Stimulated activated CD8-positive, alpha-beta memory T cell treated with anti-CD3 and anti-CD28 coated beads, Interleukin-15, amount 100 ng/mL, for 48 hours (primary cell): ENCODE measurements around the gene FGF22.
A peak's percentile ranks its signal among the peaks of the same experiment; 100 is the strongest.
"Not testable (repeated sequence)": the region's sequence is repeated elsewhere in the genome, so short reads cannot be mapped to it uniquely, and the experiment has no call there.

Experiments
- DNase-seq, 2 donors: peaks; one replicate each; pipeline ENCODE4 v3.0.0-alpha.2; 2020; ENCODE audit warnings: low read depth in 2 of 2

Gene FGF22

DNA sequence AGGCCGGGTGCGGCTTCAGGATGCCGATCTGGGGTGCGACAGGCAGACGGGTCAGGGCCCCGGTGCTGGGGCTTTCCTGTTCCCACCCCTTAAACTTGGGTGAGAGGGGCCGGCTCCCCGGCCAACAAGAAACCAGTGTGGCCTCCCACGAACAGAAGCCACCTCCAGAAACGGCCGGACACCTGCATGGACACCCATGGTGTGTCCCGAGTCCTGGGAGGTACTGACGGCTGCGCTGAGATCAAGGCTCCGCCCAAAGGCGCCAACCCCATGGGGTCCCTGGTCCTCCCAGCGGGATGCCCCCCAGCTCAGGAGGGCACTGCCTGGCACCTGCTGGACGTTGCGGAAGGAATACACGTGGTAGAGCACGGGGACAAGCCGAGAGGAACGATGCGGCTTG lies 17.9 kb upstream of the FGF22 start:
- no peak for DNase-seq

DNA sequence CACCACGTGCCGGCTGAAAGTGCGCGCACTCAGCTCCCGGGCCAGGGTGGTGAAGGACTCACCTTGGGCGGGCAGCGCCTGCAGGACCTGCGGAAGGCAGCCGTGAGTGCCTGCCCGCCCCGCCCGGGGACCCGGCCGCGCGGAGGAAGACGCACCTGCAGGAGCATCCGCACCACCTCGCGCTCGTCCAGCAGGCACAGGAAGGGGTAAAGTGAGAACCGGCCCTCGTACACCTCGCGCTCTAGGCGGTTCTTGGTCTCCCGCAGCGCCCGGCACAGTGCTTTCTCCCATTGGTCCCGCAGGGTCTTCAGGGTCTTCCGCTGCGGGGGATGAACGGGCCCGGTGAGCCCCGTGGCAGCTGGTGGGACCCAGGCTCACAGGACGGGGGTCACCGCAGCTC lies 17.0 kb upstream of the FGF22 start:
- DNase-seq: no peak

DNA sequence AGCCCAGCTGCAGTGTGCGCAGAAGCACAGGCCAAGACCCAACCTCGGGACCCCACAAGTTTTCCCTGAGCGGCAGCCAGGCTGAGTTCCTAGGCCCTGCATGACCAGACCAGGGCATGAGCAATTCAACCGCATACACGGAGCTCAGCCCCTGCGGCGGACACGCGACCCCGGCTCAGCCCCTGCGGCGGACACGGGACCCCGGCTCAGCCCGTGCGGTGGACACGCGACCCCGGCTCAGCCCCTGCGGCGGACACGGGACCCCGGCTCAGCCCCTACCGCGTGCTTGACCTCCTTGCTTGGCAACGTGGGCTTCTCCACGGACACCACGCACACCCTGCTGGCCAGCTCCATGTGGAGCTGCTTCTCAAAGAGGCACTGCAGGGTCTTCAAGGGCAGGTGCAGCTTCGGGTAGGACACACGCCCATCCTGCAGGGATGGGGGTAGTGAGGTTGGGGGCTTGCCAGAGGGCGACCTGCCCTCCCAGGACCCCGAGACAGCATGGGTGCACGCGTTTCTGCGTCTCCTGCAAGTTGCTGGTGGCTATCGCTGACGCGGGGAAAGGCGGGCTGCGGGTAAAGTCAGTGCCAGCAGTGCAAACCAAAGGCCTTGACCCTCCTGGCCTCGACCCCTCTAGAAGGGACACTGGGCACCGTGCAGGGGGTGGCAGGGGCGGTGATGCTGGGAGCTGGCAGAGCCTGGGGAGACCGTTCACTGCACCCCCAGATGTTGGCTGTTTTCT lies 16.3 kb upstream of the FGF22 start:
- no peak for DNase-seq

DNA sequence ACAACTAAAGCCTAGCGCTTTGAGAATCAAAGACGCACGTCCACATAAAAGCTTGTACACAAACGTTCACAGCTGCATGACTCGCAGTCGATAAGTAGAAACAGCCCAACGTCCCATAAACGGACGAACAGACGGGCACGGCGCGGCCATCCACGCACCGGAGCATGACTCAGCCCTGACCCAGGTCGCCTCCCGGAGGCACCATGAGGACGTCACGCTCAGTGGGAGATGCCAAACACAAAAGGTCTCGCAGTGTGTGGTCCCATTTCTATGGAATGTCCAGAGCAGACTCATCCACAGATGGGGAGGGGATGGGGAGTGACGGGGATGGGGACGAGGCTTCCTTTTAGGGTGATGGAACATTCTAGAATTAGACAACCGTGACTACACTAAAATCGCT lies 15.7 kb upstream of the FGF22 start:
- DNase-seq: no peak

DNA sequence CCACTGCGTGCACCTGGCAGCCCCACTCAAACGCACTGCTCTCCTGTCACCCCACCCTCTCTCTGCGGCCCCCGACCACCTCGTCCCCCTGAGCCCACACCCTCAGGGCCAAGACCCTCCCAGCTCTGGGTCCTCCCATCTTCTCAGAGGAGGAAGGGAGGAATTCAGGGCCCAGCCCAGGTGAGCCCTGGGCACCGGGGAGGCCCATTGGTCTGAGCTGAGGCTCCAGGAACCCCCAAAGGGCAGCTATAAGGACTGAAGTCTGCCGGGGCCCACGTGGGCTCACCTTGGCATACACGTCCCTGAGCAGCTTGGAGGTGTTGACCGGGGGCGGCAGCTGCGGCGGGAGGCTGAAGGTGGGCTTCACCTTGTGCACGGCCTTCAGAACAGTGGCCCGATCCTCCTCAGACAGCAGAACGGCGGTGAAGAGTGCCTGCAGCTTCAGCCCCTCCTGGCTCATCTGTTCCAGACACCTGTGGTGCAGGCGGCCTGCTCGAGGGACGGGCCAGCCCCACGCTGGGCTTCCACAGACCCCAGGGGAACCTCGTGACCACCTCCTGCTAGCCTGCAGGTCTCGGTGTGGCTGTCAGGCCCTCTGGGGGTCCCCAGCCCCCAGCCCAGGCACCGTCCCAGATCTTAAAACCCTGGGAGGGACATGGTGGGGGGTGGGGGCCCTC lies 15.1 kb upstream of the FGF22 start:
- DNase-seq: no peak

DNA sequence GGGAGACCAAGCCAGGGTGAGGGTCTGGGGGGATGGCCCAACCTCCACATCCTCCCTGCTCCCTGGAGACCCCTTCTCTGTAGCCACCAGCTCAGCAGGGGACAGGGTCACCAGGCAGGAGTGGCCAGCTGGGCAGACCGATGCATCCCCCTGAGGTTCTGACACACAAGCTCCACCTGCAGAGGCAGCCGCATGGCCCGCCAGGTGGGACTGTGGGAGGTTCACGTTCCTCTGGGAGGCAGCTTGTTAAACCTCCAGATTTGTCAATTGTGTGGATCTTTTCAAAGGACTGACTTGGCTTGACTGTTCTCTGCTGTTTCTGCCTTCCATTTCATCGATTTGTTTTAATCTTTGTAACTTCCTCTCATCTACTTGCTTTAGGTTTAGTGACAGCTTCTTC lies 14.4 kb upstream of the FGF22 start:
- DNase-seq: no peak

DNA sequence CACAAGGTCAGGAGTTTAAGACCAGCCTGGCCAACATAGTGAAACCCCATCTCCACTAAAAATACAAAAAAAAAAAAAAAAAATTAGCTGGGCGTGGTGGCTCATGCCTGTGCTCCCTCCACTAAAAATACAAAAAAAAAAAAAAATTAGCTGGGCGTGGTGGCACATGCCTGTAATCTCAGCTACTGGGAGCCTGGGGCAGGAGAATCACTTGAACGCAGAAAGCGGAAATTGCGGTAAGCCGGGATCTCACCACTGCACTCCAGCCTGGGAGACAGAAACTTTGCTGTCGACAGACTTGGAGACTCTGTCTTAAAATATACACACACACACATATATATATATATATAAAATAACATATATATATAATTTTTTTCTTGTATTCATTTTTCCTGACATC lies 13.1 kb upstream of the FGF22 start:
- DNase-seq: not testable (repeated sequence)

DNA sequence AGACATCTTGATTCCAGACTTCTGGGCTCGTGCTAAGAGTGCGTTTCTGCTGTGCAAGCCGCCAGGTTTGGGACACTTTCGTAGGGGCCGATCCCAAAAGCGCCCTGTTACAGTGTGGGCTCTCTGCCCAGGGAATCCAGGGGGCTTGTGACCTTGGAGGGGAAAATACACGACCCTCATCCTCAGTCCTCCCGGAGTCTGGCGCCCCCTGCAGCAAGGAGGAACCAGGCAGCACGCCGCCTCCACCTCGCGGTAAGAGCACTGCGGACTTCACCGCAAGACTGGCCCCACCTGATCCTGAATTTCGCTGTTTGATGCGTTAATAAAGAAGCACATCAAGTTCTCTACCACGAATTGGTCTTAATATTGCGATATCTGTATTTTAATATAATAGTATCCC lies 11.5 kb upstream of the FGF22 start:
- DNase-seq: no peak

DNA sequence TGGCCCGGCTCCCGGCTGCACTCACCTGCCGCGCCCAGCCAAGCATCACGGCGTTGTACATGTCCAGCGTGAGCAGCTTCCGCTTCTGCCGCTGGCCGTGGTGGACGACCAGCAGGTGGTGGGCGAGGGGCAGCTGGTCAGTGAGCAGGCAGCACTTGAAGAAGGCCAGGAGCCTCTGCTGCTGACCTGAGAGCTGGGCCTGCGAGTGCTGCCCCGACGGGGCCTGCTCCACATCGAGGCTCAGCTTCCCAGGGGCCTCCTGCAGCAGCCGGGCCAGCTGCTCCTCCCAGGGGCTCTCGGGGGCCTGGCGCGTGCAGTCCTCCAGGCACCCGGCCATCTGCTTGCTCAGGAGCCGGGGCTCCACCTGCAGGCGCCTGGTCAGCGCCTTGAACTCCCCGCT lies 10.2 kb upstream of the FGF22 start:
- not testable (repeated sequence) for DNase-seq

DNA sequence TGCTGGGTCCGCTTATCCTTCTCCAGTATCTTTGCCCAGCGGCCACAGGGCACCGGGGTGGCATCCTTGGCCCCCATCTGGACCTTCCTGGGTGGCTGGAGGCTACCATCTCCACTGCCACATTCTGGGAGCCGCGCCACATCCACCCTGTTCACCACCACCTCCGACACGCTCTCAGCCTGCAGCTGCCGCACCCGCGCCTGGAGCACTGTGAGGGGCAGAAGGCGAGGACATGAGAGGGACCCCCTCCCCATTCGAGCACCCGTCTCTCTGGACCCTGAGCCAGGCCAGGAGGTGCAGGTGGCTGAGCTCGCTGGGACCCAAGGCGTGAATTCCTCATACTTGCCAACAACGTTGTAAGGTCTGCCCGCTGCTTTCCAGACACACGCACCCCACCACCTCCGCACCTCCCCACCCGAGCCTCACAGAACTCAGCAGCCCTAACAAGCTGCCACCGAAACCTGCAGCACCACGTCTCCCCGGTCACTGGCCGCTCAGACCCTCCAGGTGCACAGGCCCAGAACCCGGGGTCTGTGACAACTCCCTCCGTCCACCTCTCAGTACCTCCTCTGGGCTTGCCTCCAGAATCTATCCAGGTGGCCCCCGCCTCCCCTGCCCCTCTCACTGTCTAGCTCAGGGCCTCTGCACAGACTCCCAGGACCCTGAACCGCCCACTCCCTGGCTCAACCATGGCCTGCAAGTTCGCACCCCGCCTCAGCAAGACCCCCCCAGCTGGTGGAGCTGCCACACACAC lies 9.5 kb upstream of the FGF22 start:
- DNase-seq: no peak

DNA sequence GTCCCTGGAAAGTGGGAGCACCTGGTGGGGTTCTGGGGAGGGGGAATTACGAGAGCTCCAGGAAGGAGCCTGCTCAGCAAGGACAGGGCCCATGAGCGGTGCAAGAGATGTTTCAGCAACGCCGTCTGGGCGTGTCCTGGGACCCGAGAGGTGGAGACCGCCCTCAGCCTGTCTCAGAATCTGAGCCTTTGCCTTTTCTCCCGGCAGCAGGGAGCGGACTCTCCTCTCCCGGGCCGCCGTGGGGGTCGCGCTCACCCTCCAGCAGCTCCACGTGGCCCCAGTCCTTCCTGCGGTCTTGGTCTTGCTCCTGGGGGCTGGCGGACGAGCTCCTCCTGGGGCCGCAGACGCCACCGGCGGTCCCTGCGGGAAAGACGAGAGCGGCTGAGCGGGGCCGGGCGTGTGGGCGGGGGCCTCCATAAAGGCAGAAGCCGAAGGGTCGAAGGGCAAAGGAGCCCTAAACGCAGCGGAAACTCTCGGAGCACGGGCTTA lies 7.1 kb upstream of the FGF22 start:
- DNase-seq: peak; percentile 37 to 38

DNA sequence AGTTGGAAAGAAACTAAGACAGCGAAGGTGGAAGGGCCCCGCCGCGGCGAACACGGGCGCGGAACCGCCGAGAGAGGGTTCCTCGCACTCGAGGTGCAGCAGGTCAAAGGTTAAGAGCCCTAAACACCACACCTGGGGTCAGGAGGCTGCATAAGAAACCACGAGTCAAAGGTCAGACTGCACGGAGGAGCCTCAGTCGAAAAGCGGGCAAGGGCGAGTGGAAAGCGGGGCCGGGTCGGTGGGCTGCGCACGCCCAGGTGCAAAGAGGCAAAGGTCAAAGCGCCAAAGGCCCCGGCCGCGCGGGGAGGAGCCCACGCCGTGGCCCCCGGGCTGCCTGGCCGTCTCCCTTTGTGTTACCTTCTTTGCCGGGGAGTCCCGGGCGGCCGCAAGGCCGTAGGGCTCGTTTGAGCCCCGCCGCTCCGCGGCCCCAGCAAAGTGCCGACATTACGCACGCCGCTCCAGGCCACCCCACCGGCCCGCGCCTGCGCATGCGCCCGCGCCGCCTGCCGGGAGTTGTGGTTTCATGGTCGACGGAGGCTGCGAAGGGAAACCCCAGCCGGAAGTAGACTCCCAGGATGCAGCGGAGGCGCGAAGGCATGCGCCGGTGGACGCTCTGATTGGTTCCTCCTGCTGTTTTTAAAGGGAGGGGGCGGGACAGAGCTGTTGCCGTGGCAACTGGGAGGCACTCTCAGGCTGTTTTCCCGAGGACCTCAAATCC lies 6.5 kb upstream of the FGF22 start, which contains the start of gene POLRMT:
Gene POLRMT (minus strand): TSS at position 470 of the 718 bp plus-strand sequence. CDS start 25 bp downstream, at position 445.
- DNase-seq: peak; percentile 95

DNA sequence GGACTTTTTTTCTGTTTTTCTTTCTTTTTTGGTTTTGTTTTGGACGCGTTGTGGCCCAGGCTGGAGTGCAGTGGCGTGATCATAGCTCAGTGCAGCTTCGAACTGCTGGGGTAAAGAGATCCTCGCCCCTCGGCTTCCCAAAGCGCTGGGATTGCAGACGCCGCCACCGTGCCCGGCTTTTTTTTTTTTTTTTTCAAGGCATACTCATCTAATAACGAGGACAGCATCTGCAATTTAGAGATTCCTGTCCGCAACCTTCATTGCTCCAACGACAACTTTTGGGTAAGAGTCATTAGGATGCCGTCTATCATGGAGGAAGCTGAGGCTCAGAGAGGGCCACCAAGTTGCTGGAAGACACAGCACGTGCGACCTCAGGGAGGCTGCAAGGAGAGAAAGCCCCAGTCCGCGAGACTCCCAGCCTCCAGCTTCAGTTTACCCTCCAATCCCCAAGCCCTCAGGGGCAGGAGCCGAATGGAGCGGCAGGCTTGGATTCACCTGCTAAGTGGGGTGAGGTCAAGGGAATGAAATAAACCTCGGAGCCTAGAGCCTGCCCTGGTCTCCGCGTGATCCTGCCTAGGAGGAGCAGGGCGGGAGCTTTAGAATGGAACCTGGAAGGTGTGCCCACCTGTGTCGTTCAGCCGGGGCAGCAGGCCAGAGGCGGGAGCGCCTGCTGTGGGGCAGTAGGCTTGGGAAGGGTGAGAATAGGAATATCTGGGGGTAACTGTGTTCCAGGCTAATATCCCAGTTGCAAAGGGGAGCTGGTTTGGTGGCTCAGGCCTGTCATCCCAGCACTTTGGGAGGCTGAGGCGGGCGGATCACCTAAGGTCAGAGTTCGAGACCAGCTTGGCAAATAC lies 5.7 kb upstream of the FGF22 start:
- no peak for DNase-seq

DNA sequence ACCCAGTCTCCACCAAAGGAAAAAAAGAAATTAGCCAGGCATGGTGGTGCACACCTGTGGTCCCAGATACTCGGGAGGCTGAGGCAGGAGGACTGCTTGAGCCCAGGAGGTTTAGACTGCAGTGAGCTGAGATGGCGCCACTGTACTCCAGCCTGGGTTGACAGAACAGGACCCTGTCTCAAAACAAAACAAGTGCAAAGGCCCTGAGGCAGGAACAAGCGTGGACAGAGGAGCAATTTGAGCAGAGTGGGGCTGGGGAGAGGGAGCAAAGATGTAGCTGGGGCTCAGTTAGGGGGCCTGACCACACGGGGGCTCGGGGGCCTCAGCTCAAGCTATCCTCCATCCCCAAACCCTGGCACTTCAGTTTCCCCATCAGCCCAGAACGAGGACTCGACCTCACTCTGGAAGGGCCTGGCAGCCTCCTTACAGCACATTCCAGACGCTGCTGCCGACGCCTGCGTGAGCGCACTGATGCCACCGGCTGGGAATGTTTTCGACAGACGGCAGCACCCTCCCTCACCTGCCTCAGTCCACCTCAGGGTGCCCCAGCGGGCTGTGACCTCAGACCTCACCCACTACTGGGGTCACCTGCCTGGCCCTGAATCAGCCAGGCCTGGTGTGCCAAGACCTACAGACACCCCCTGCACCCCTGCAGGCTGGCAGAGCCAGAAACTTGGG lies 4.6 kb upstream of the FGF22 start:
- no peak for DNase-seq

DNA sequence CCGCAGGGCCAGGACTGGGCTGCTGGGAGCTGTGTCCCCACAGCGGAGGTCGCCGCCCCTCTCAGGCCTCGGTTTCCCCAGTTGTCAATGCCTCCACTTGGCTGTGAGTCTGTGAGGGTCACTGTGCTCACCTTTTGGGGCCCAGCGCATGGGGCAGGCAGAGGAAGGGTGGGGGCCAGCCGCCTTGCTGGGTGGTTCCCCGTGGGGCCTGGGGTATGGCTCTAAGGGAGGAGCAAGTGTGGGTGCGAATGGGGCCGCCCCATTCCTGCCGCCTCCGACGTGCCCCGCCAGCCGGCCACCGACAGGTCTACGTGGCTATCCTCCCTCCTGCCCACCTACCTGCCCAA lies 800 bp upstream of the FGF22 start:
- no peak for DNase-seq

DNA sequence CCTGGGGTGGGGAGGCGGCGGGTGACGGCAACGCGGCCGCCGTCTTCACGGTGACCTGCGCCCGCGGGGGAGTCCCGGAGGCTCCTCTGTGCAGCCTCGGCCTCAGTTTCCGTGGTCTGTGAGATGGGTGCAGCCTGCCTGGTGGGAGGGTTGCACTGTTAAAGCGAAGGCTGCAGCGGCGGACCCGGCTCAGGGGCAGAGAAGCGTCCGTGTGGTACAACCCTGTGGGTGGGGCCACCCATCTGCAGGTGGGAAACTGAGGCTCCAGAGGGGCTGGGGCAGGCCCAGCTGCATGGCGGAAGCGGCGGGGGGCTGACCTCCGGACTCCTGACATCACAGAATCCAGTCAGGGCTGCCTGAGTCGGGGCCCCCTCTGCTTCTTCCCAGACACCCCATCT lies 481 bp downstream of the FGF22 start:
- DNase-seq: no peak

DNA sequence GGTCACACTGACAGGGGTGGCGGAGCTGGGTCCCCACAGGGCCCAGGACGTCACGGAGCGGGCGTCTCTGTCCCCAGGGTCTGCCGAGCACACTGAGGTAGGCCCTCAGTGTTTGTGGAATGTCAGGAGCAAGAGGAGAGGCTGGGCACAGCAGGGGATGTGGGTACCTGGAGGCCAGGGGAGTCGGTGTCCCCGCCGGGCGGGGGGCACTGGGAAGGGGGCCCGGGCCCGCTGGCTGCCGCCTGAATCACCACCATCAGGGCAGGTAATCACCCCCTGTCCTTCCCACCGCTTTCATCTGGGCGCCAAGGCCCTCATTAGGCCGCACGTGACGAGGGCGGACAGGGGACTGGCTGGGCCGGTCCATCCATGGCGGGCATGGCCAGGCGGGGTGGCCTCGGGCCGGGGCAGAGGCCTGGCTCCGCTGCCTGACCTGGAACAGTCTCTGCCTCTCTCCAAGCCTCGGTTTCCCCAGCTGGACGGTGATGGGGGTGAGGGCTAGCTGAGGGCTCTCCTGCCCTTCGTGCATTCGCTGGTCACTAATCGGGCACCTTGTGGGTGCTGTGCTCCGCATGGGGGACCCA lies 1.0 kb downstream of the FGF22 start:
- no peak for DNase-seq

DNA sequence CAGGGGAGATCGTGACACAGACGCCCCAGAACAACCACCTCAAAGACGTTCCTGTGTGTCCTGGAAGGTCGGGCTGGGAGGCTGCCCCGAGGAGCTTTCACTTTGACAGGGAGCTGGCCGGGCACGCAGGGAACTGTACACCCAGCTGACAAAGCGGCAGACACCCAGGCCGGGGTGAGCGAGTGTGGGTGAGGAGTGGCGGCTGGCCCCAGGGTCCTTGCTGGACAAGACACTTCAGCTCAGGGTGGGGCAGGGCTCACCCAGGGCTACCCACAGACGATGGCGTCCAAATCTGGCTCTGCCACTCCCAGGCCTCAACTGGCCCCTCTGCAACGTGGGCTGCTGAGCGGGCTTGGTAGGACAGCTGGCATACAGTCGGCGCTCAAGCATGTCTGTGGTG lies 2.0 kb downstream of the FGF22 start:
- no peak for DNase-seq

DNA sequence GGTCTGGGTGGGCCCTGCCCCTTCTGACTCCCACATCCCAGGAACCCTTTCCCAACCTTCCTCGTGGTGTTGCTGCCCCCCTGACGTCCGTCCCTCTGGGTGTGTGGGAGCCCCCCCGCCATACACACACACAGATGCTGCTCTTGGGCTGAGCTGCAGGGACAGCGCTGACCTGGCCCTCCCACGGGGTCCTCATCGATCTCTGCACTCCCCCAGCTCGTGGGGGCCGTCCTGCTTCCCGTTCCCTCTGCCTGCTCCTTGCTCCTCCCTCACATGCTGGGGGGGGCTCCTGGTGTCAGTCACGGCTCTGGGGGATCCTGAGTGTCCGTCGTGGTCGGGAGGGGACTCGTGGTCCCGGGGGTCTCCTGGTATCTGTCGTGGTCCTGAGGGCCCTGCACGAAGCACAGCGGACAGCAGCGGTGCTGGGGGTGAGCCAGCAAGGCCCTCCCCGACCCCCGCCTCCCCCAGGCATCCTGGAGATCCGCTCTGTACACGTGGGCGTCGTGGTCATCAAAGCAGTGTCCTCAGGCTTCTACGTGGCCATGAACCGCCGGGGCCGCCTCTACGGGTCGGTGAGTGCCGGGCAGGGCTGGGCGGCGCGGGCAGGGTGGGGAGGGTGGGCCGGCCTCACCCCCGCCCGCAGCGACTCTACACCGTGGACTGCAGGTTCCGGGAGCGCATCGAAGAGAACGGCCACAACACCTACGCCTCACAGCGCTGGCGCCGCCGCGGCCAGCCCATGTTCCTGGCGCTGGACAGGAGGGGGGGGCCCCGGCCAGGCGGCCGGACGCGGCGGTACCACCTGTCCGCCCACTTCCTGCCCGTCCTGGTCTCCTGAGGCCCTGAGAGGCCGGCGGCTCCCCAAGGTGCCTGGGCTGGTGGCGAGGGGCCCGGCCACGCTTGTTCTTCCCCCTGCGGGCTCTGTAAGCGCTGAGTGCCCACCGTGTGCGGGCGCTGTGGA lies 3.4 kb downstream of the FGF22 start:
- no peak for DNase-seq
